Subcutaneous adipose tissue (tissue), 4 donors: Measurements from ENCODE around the gene BAG3. TPM values are rescaled to one million over a fixed set of nuclear protein-coding genes. Genes with fewer than 3 reads are reported as not detected.

Source experiments
- total RNA-seq, 4 donors: library from RNA; depleted of rRNA; stranded (reverse); fragments of >200 nt; gene quantifications; one replicate each; pipeline ENCODE4 v1.1.0, GENCODE V29; 2016
- TF ChIP-seq, protein P1 (sequence below): fragments of 450-650 bp; IDR thresholded peaks from one replicate; pipeline ENCODE4 v1.5.1; 2016; ENCODE audit warnings: low read depth, mild to moderate bottlenecking, control low read depth, antibody characterized with exemption, moderate library complexity

Gene BAG3
- 10 to 100 TPM; 16.1 to 33.1 (median 21.1) TPM for total RNA-seq

DNA sequence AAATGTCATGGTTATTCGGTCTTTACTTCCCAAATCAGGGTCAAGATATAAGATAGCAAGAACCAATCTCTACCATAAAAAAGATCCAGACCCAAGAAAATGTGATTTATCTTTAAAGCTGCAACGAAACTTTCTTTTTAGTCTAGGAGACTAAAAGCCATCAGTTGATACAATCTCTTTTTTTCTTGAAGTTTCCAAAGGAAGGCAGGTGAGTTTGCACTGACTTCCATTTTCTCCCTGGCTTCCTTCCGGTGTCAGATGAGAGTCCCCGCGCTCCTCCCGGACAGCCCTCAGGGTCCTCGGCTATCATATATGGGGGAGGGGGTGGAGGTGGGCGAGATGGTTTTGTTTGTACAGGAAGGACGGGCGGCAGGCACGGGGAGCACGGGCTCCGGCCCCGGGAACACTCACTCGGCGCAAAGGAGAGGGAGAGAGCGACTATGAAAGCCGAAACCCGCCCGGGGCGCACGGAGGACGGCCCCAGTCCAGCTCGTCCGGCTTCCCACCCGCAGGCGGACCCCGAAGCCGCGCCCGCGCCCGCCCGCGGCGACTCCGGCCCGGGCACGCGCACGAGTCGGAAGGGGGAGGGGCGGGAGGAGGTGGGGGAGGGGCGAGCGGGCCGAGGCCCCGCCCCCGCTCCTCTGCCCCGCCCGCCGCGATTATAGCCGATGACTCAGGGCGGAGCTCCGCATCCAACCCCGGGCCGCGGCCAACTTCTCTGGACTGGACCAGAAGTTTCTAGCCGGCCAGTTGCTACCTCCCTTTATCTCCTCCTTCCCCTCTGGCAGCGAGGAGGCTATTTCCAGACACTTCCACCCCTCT, at the start of gene BAG3:
Gene BAG3 (plus strand): TSS at position 689 of the 822 bp plus-strand sequence. CDS start 296 bp downstream, outside the sequence.
- TF ChIP-seq, protein P1, sequence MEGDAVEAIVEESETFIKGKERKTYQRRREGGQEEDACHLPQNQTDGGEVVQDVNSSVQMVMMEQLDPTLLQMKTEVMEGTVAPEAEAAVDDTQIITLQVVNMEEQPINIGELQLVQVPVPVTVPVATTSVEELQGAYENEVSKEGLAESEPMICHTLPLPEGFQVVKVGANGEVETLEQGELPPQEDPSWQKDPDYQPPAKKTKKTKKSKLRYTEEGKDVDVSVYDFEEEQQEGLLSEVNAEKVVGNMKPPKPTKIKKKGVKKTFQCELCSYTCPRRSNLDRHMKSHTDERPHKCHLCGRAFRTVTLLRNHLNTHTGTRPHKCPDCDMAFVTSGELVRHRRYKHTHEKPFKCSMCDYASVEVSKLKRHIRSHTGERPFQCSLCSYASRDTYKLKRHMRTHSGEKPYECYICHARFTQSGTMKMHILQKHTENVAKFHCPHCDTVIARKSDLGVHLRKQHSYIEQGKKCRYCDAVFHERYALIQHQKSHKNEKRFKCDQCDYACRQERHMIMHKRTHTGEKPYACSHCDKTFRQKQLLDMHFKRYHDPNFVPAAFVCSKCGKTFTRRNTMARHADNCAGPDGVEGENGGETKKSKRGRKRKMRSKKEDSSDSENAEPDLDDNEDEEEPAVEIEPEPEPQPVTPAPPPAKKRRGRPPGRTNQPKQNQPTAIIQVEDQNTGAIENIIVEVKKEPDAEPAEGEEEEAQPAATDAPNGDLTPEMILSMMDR, result no peak

DNA sequence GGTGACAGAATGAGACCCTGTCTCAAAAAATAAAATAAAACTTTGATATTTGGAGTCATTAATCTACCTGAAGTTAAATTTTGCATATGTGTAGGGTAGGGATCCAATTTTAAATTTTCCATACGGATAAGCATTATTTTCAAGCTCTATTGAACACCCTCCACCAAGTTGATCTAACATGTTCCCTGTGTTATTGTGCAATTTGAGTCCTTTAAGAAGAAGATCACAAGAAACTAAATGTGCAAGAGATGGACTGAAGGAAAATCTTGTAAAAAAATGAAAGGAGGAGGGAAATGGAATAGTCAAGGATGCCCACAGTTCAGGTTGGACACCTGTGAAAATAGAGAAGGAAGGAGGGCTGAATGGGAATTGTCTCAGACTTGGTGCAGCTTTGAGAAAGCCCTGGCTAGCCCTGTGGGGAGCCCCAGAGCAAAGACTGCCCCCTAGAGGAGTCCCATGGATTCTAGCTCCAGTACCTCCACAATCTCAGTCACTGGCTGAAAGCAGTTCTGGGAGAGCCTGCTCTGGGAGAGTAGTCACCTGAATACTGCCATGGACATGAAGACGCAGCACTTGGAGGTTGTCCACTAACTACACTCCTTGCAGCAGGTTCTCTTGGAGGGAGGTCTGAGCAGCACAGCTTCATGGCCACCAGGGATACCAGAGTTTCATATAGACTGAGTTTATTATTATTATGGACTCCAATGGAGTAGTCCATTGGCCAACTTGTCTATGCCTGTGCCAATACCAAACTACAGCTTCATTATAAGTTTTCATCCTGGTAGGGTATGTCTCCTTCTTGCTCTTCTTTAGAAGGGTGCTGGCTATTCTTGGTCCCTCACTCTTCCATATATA, 48.7 kb upstream of the BAG3 start:
- TF ChIP-seq, protein P1, result no peak

DNA sequence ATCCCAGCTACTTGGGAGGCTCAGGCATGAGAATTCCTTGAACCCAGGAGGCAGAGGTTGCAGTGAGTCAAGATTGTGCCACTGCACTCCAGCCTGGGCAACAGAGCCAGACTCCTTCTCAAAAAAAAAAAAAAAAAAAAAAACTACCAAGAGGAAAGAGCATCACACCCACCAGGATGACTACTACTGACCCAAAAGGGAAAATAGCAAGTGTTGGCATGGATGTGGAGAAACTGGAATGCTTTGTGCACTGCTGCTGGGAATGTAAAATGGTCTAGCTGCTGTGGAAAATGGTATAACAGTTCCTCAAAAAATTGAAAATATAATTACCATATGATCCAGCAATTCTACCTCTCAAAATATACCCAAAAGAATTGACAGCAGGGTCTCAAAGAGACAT, 46.7 kb upstream of the BAG3 start:
- TF ChIP-seq, protein P1, result no peak

DNA sequence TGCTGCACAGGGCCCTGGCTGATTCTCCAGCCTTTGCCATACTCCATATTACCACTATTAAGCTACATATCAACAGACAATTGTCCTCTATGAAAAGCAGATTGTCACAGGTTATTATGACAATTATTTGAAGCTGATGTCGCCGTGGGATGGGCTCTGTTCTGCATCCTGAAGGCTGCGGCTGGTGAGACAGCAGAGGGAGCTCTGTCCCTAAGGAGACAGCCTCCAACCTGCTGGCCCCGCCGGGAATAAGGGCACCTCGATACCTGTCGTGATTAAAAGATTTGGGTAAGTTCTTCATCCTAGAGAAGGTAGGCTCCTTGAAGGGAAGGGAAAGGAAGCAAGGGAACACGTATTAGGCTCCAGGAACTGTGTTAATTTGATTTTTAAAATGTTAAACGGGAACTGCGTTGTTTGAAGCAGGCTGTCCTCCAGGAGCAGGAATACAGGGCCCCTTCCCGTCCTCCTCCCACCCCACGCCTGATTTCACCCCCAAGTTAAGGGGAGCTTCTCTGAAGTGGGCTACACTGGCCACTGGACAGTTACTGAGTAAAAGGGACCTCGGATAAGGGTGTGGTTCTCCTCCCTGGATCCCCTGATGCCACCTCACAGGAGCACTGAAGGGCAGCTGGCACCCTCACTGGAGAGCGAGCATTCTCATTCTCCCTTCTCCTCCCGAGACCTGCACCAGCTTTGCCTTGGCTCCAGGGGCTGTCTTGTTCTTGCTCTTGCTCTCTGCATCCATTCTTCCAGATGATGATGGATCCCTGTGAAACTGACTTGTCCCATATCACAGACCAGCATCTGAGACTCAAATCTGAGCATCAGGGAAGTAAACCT, 42.6 kb upstream of the BAG3 start:
- TF ChIP-seq, protein P1, result no peak

DNA sequence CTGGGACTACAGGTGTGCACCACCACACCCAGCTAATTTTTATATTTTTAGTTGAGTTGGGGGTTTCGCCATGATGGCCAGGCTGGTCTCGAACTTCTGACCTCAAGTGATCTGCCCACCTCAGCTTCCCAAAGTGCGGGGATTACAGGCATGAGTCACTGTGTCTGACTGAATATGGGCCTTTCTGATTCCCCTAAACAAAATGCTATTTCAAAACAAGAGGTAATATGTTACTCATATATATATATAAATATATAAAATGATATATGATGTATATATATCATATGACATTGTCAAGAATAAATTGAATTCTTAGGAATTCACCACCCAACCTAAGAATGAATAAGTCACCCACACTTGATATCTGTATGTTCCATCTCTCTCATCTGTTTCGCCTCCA, 41.7 kb upstream of the BAG3 start:
- TF ChIP-seq, protein P1, result no peak

DNA sequence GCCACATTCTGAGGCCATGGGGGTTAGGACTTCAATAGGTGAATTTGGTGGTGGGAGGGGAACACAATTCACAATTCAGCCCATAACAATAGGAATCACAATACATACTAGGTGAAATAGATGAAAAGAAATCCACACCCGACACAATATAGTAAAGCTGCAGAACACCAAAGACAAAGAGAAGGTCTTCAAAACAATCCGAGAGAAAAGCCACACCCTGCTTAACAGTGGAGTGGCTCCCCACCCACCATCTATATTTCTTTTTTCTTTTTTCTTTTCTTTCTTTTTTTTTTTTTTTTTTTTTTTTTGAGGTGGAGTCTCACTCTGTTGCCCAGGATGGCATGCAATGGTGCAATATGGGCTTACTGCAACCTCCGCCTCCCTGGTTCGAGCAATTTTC, 39.7 kb upstream of the BAG3 start:
- TF ChIP-seq, protein P1, result no peak
